GM23338 (cell line): ENCODE data around the gene SLC6A7. TPM values are rescaled to one million over a fixed set of nuclear protein-coding genes. Genes with fewer than 3 reads are reported as not detected.

Source experiments
- ATAC-seq: fragments of 200-7000 bp; cut with Tn5 transposase; 3 replicates; pipeline ENCODE4 v1.9.1; 2020
- DNase-seq: peaks from one replicate; pipeline ENCODE4 v3.0.0-alpha.2; 2015; ENCODE audit warnings: low spot score
- H2AFZ ChIP-seq: fragments of 200-600 bp; sonication (generic); 2 replicates; pipeline ENCODE4 v1.8.0; 2016; ENCODE audit warnings: antibody characterized with exemption, mild to moderate bottlenecking, moderate library complexity
- H3F3A ChIP-seq: fragments of 200-600 bp; sonication (generic); replicated peaks from 2 replicates; pipeline ENCODE4 v1.8.0; 2017; ENCODE audit warnings: antibody characterized with exemption, mixed run types, low read depth
- H3K27ac ChIP-seq: fragments of 200-600 bp; sonication (generic); 2 replicates; pipeline ENCODE4 v1.6.1; 2016; ENCODE audit warnings: low read depth
- H3K27me3 ChIP-seq: fragments of 200-600 bp; sonication (generic); 2 replicates; pipeline ENCODE4 v1.8.0; 2016; ENCODE audit warnings: mild to moderate bottlenecking, mixed run types, moderate library complexity; ENCODE audit not compliant: insufficient read depth
- H3K36me3 ChIP-seq: fragments of 200-600 bp; sonication (generic); 2 replicates; pipeline ENCODE4 v1.8.0; 2016; ENCODE audit warnings: mild to moderate bottlenecking; ENCODE audit not compliant: insufficient read depth
- H3K4me1 ChIP-seq: fragments of 200-600 bp; sonication (generic); 2 replicates; pipeline ENCODE4 v1.8.0; 2016; ENCODE audit warnings: mild to moderate bottlenecking, moderate library complexity; ENCODE audit not compliant: insufficient read depth
- H3K4me2 ChIP-seq: fragments of 200-600 bp; sonication (generic); 2 replicates; pipeline ENCODE4 v1.7.1; 2017; ENCODE audit warnings: mixed run types
- H3K4me3 ChIP-seq: fragments of 200-600 bp; sonication (generic); 2 replicates; pipeline ENCODE4 v1.6.1; 2016; ENCODE audit warnings: mixed run types
- H3K79me2 ChIP-seq: fragments of 200-600 bp; sonication (generic); replicated peaks from 2 replicates; pipeline ENCODE4 v1.8.0; 2017; ENCODE audit warnings: mild to moderate bottlenecking; ENCODE audit not compliant: insufficient read depth
- H3K9me2 ChIP-seq: fragments of 200-600 bp; sonication (generic); 2 replicates; pipeline ENCODE4 v1.8.0; 2017; ENCODE audit not compliant: insufficient read depth
- H4K20me1 ChIP-seq: fragments of 200-600 bp; sonication (generic); replicated peaks from 2 replicates; pipeline ENCODE4 v1.8.0; 2017; ENCODE audit warnings: mild to moderate bottlenecking; ENCODE audit not compliant: insufficient read depth
- H3K27ac Mint-ChIP-seq: 2 replicates; pipeline ENCODE4 v1.8.0; 2020; ENCODE audit warnings: inconsistent platforms, mild to moderate bottlenecking, moderate library complexity, mixed read lengths
- H3K27me3 Mint-ChIP-seq: 3 replicates; pipeline ENCODE4 v1.8.0; 2022; ENCODE audit warnings: low read depth, mild to moderate bottlenecking, moderate library complexity, mixed read lengths, inconsistent platforms; ENCODE audit not compliant: insufficient read depth, poor library complexity
- H3K36me3 Mint-ChIP-seq: 3 replicates; pipeline ENCODE4 v1.8.0; 2021; ENCODE audit warnings: low read depth, mild to moderate bottlenecking, inconsistent platforms, moderate library complexity, mixed read lengths
- H3K4me1 Mint-ChIP-seq: 3 replicates; pipeline ENCODE4 v1.8.0; 2020; ENCODE audit warnings: mild to moderate bottlenecking, inconsistent platforms, mixed read lengths
- H3K4me3 Mint-ChIP-seq: 3 replicates; pipeline ENCODE4 v1.8.0; 2021; ENCODE audit warnings: moderate library complexity, mild to moderate bottlenecking, inconsistent platforms, mixed read lengths
- H3K9me3 Mint-ChIP-seq: 3 replicates; pipeline ENCODE4 v1.8.0; 2020; ENCODE audit warnings: moderate library complexity, mild to moderate bottlenecking, inconsistent platforms, mixed read lengths
- CREB1 ChIP-seq: fragments of 250-450 bp; sonication (Bioruptor Pico); IDR thresholded peaks from 2 replicates; pipeline ENCODE4 v1.5.0; 2020; ENCODE audit warnings: low read depth, mild to moderate bottlenecking, moderate library complexity
- EZH2 ChIP-seq: fragments of 200-600 bp; sonication (generic); IDR thresholded peaks from one replicate; pipeline ENCODE4 v1.8.0; 2017; ENCODE audit warnings: antibody characterized with exemption, mild to moderate bottlenecking, low read depth; ENCODE audit not compliant: unreplicated experiment
- EZH2phosphoT487 ChIP-seq: fragments of 200-600 bp; sonication (generic); IDR thresholded peaks from one replicate; pipeline ENCODE4 v1.8.1; 2018; ENCODE audit warnings: antibody characterized with exemption; ENCODE audit not compliant: unreplicated experiment
- JUNB ChIP-seq: IDR thresholded peaks from one replicate; pipeline ENCODE4 v1.6.1; 2016; ENCODE audit warnings: antibody characterized with exemption; ENCODE audit not compliant: unreplicated experiment
- NANOG ChIP-seq: IDR thresholded peaks from 2 replicates; pipeline ENCODE4 v1.6.1; 2016; ENCODE audit warnings: antibody characterized with exemption, borderline replicate concordance
- POLR2AphosphoS5 ChIP-seq: IDR thresholded peaks from 2 replicates; pipeline ENCODE4 v1.6.1; 2016; ENCODE audit warnings: antibody characterized with exemption, low read depth
- STAT1 ChIP-seq: IDR thresholded peaks from one replicate; pipeline ENCODE4 v1.6.1; 2016; ENCODE audit warnings: antibody characterized with exemption; ENCODE audit not compliant: unreplicated experiment
- ZNF114 ChIP-seq: fragments of 250-450 bp; sonication (Bioruptor Pico); IDR thresholded peaks from 2 replicates; pipeline ENCODE4 v1.5.0; 2020; ENCODE audit warnings: mild to moderate bottlenecking, moderate library complexity
- ZNF331 ChIP-seq: fragments of 250-450 bp; sonication (Bioruptor Pico); IDR thresholded peaks from 2 replicates; pipeline ENCODE4 v1.5.0; 2020; ENCODE audit warnings: low read depth, mild to moderate bottlenecking, moderate library complexity
- polyA plus RNA-seq: library from polyadenylated mRNA; unstranded; fragments of >200 nt; fragmentation: Nextera tagmentation; extraction: Ambion mirVana; gene quantifications from 2 replicates; pipeline ENCODE4 v1.2.1, GENCODE V29; 2016
- total RNA-seq: library from RNA; depleted of rRNA; stranded (reverse); fragments of >200 nt; shearing (Covaris generic); gene quantifications from 2 replicates; pipeline ENCODE4 v1.2.3, GENCODE V29; 2014
- TF ChIP-seq, protein P1 (sequence below): IDR thresholded peaks from one replicate; pipeline ENCODE4 v1.6.1; 2018; ENCODE audit warnings: antibody characterized with exemption; ENCODE audit not compliant: unreplicated experiment
- TF ChIP-seq, protein P2 (sequence below): IDR thresholded peaks from 2 replicates; pipeline ENCODE4 v1.6.1; 2016; ENCODE audit warnings: antibody characterized with exemption
- TF ChIP-seq, protein P3 (sequence below), 2 experiments: fragments of 200-600 bp in 1 of 2; sonication (generic) in 1 of 2; conservative IDR thresholded peaks; 2 replicates each; pipeline versions ENCODE4 v1.5.1 to v1.6.1; 2016 to 2017; ENCODE audit warnings: antibody characterized with exemption in 2 of 2, low read depth in 2 of 2, mild to moderate bottlenecking in 2 of 2, moderate library complexity in 1 of 2

Gene SLC6A7
- total and polyA plus RNA-seq, 2 experiments from 2014 or later: not detected

DNA sequence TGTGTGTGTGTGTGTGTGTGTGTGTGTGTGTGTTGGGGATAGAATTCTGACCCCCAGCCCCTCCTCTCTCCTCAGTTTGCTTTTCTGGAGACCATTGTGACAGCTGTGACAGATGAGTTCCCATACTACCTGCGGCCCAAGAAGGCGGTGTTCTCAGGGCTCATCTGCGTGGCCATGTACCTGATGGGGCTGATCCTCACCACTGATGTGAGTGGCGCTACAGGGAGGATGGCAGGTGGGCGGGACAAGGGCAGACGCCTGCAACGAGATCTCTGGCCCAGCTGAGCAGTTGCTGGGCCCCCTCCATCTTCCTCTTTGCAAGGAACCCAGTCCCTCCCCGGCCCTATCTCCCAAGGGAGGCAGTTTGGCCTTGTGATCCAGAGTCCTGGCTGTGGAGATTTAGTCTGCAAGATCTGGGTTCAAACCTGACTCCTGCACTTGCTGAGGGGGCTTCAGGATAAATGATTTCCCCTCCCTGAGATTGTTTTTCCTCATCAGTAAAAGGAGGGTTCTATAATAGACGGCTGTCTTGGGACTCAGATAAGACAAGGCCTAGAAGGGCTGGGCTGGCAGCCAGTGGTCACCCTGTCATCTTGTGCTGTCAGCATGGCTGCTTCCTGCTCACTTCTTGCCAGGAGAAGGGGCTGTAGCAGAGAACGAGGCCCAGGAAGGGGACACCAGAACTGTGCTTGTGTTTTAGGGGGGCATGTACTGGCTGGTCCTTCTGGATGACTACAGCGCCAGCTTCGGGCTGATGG, 14.1 kb downstream of the SLC6A7 start:
- no peaks in the 10 kb centered on the region for H3F3A ChIP-seq
- no peaks in the 10 kb centered on the region for H4K20me1 ChIP-seq
- no peak for TF ChIP-seq POLR2AphosphoS5
- TF ChIP-seq, protein P1, sequence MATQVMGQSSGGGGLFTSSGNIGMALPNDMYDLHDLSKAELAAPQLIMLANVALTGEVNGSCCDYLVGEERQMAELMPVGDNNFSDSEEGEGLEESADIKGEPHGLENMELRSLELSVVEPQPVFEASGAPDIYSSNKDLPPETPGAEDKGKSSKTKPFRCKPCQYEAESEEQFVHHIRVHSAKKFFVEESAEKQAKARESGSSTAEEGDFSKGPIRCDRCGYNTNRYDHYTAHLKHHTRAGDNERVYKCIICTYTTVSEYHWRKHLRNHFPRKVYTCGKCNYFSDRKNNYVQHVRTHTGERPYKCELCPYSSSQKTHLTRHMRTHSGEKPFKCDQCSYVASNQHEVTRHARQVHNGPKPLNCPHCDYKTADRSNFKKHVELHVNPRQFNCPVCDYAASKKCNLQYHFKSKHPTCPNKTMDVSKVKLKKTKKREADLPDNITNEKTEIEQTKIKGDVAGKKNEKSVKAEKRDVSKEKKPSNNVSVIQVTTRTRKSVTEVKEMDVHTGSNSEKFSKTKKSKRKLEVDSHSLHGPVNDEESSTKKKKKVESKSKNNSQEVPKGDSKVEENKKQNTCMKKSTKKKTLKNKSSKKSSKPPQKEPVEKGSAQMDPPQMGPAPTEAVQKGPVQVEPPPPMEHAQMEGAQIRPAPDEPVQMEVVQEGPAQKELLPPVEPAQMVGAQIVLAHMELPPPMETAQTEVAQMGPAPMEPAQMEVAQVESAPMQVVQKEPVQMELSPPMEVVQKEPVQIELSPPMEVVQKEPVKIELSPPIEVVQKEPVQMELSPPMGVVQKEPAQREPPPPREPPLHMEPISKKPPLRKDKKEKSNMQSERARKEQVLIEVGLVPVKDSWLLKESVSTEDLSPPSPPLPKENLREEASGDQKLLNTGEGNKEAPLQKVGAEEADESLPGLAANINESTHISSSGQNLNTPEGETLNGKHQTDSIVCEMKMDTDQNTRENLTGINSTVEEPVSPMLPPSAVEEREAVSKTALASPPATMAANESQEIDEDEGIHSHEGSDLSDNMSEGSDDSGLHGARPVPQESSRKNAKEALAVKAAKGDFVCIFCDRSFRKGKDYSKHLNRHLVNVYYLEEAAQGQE: no peak
- TF ChIP-seq ZNF114: no peak
- TF ChIP-seq, protein P2, sequence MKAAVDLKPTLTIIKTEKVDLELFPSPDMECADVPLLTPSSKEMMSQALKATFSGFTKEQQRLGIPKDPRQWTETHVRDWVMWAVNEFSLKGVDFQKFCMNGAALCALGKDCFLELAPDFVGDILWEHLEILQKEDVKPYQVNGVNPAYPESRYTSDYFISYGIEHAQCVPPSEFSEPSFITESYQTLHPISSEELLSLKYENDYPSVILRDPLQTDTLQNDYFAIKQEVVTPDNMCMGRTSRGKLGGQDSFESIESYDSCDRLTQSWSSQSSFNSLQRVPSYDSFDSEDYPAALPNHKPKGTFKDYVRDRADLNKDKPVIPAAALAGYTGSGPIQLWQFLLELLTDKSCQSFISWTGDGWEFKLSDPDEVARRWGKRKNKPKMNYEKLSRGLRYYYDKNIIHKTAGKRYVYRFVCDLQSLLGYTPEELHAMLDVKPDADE: no peak
- H3K9me2 ChIP-seq: no peaks in the 10 kb centered on the region
- no peak overlapping the region for H3K4me3 ChIP-seq
- Mint-ChIP-seq H3K9me3 (no peaks in the 10 kb centered on the region; the same call in 2 of the 3 replicates), H3K4me3 (no peak overlapping the region), H3K27ac (peak overlapping the region; percentile 51; the same call in 1 of the 2 replicates), H3K36me3 (no peaks in the 10 kb centered on the region; the same call in 2 of the 3 replicates), H3K4me1 (peaks cover 19% of the 10 kb centered on the region), H3K27me3 (peaks cover 2% of the 10 kb centered on the region)
- no peak overlapping the region for H3K4me2 ChIP-seq
- H3K27ac ChIP-seq: no peak overlapping the region
- ATAC-seq: peak; percentile 16; the same call in 2 of the 3 replicates
- no peak for DNase-seq
- H3K79me2 ChIP-seq: no peaks in the 10 kb centered on the region
- H3K27me3 ChIP-seq: no peaks in the 10 kb centered on the region
- H3K36me3 ChIP-seq: no peaks in the 10 kb centered on the region
- no peak overlapping the region for H2AFZ ChIP-seq
- no peaks in the 10 kb centered on the region; the same call in 1 of the 2 replicates for H3K4me1 ChIP-seq

DNA sequence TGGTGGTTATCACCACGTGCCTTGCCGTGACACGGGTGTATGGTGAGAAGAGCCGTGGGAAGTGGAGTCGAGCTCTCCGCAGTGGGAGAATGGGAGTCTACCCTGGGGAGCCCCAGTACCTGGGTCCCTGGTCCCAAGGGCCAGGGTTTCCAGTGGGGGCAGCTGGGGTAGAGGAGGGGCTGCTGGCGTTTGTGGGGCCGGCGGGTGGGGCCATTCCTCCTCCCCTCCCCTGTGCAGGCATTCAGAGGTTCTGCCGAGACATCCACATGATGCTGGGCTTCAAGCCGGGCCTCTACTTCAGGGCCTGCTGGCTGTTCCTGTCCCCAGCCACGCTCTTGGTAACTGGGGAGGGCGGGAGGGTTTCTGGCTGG, 14.7 kb downstream of the SLC6A7 start:
- H3K27me3 Mint-ChIP-seq: peaks cover 6% of the 10 kb centered on the region
- Histone ChIP-seq H3K4me1 (no peaks in the 10 kb centered on the region; the same call in 1 of the 2 replicates), H3K27ac (no peak overlapping the region), H3K4me2 (no peak overlapping the region), H3K4me3 (no peak overlapping the region), H3K9me2 (no peaks in the 10 kb centered on the region), H3F3A (no peaks in the 10 kb centered on the region), H3K36me3 (no peaks in the 10 kb centered on the region), H3K27me3 (no peaks in the 10 kb centered on the region), H2AFZ (no peak overlapping the region), H3K79me2 (no peaks in the 10 kb centered on the region), H4K20me1 (no peaks in the 10 kb centered on the region)
- H3K4me3 Mint-ChIP-seq: no peak overlapping the region
- ATAC-seq: no peak
- no peaks in the 10 kb centered on the region; the same call in 2 of the 3 replicates for H3K36me3 Mint-ChIP-seq
- no peaks in the 10 kb centered on the region; the same call in 2 of the 3 replicates for H3K9me3 Mint-ChIP-seq
- peaks cover 23% of the 10 kb centered on the region for H3K4me1 Mint-ChIP-seq
- peak overlapping the region; percentile 51; the same call in 1 of the 2 replicates for H3K27ac Mint-ChIP-seq
- no peak for DNase-seq
- TF ChIP-seq, protein P2: no peak
- TF ChIP-seq CREB1 (CRISPR knock-in tag) (no peak), EZH2phosphoT487 (no peak), JUNB (no peak), STAT1 (no peak), ZNF331 (CRISPR knock-in tag) (no peak), EZH2 (no peak), NANOG (no peak)
- TF ChIP-seq, protein P1: no peak
- TF ChIP-seq, protein P3, sequence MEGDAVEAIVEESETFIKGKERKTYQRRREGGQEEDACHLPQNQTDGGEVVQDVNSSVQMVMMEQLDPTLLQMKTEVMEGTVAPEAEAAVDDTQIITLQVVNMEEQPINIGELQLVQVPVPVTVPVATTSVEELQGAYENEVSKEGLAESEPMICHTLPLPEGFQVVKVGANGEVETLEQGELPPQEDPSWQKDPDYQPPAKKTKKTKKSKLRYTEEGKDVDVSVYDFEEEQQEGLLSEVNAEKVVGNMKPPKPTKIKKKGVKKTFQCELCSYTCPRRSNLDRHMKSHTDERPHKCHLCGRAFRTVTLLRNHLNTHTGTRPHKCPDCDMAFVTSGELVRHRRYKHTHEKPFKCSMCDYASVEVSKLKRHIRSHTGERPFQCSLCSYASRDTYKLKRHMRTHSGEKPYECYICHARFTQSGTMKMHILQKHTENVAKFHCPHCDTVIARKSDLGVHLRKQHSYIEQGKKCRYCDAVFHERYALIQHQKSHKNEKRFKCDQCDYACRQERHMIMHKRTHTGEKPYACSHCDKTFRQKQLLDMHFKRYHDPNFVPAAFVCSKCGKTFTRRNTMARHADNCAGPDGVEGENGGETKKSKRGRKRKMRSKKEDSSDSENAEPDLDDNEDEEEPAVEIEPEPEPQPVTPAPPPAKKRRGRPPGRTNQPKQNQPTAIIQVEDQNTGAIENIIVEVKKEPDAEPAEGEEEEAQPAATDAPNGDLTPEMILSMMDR (conservative IDR thresholded peaks at IDR 0.05; ENCODE audit: low read depth in 2 of 2): no peak
